Naive thymus-derived CD4-positive, alpha-beta T cell (primary cell): Measurements from ENCODE around the gene MSH2. TPM values are rescaled to one million over a fixed set of nuclear protein-coding genes. Genes with fewer than 3 reads are reported as not detected.
"Not testable (repeated sequence)": the region's sequence is repeated elsewhere in the genome, so short reads cannot be mapped to it uniquely, and the experiment has no call there.

Experiments used
- ATAC-seq: fragments of 150-1000 bp; cut with Tn5 transposase; 2 replicates; pipeline ENCODE4 v1.10.0; 2021; ENCODE audit warnings: mild to moderate bottlenecking, moderate library complexity
- CTCF ChIA-PET: fragments of 350-600 bp; sonication (Branson Sonifier 250); formaldehyde crosslinking; loops from one replicate; lab custom pipeline; 2021; ENCODE audit warnings: antibody characterized with exemption; lab: Charles Lee
- POLR2A ChIA-PET: fragments of 350-600 bp; sonication (Branson Sonifier 250); formaldehyde crosslinking; loops from one replicate; lab custom pipeline; 2021; ENCODE audit warnings: antibody characterized with exemption, inconsistent platforms; lab: Charles Lee
- DNase-seq, 9 donors: peaks; one replicate each; pipeline versions ENCODE4 v3.0.0 to v3.0.0-alpha.2; 2020 to 2022; ENCODE audit warnings: mixed read lengths in 1 of 9
- H3K27ac ChIP-seq: one replicate; pipeline ENCODE4 v1.7.0; 2013; ENCODE audit warnings: mild to moderate bottlenecking, low read depth, low read length, moderate library complexity
- H3K27me3 ChIP-seq, 2 donors: one replicate each; pipeline ENCODE4 v1.7.0; 2013; ENCODE audit warnings: low read length in 2 of 2, mild to moderate bottlenecking in 2 of 2, moderate library complexity in 2 of 2; ENCODE audit not compliant: control insufficient read depth in 2 of 2, insufficient read depth in 2 of 2
- H3K36me3 ChIP-seq, 3 experiments: 1 replicate in 2 of 3; 2 replicates in 1 of 3; pipeline ENCODE4 v1.7.0; 2013; ENCODE audit warnings: low read length in 3 of 3, mild to moderate bottlenecking in 3 of 3, moderate library complexity in 1 of 3; ENCODE audit not compliant: insufficient read depth in 3 of 3, control insufficient read depth in 2 of 3
- H3K4me1 ChIP-seq, 2 donors: one replicate each; pipeline ENCODE4 v1.7.0; 2013; ENCODE audit warnings: low read length in 2 of 2, mild to moderate bottlenecking in 2 of 2, moderate library complexity in 1 of 2; ENCODE audit not compliant: control insufficient read depth in 2 of 2, insufficient read depth in 2 of 2
- H3K4me3 ChIP-seq: 2 replicates; pipeline ENCODE4 v1.7.0; 2013; ENCODE audit warnings: mild to moderate bottlenecking, low read length
- H3K9me3 ChIP-seq, 3 experiments: 1 replicate in 2 of 3; 2 replicates in 1 of 3; pipeline ENCODE4 v1.7.0; 2013; ENCODE audit warnings: low read length in 3 of 3; ENCODE audit not compliant: control insufficient read depth in 2 of 3
- H3K27ac Mint-ChIP-seq, 9 donors: one replicate each; pipeline ENCODE4 v1.8.0; 2020 to 2022; ENCODE audit warnings: mixed read lengths in 9 of 9, mild to moderate bottlenecking in 8 of 9, moderate library complexity in 5 of 9, inconsistent platforms in 2 of 9
- H3K27me3 Mint-ChIP-seq, 5 donors: one replicate each; pipeline ENCODE4 v1.8.0; 2021 to 2022; ENCODE audit warnings: mixed read lengths in 5 of 5, mild to moderate bottlenecking in 1 of 5
- H3K36me3 Mint-ChIP-seq, 5 donors: one replicate each; pipeline ENCODE4 v1.8.0; 2020 to 2022; ENCODE audit warnings: mixed read lengths in 5 of 5, mild to moderate bottlenecking in 3 of 5, inconsistent platforms in 1 of 5
- H3K4me1 Mint-ChIP-seq, 7 donors: one replicate each; pipeline ENCODE4 v1.8.0; 2020 to 2022; ENCODE audit warnings: mixed read lengths in 7 of 7, mild to moderate bottlenecking in 3 of 7, inconsistent platforms in 1 of 7
- H3K4me3 Mint-ChIP-seq, 10 donors: one replicate each; pipeline ENCODE4 v1.8.0; 2020 to 2022; ENCODE audit warnings: mild to moderate bottlenecking in 10 of 10, mixed read lengths in 10 of 10, moderate library complexity in 6 of 10, inconsistent platforms in 2 of 10
- H3K9me3 Mint-ChIP-seq, 11 donors: one replicate each; pipeline ENCODE4 v1.8.0; 2020 to 2022; ENCODE audit warnings: mixed read lengths in 11 of 11, mild to moderate bottlenecking in 4 of 11, inconsistent platforms in 1 of 11, moderate library complexity in 1 of 11
- intact Hi-C, 2 donors: fragments of 100-400 bp; cut with micrococcal nuclease; formaldehyde crosslinking; loops; one replicate each; pipeline ENCODE4 v1.15.1; 2023
- polyA plus RNA-seq, 2 donors: library from polyadenylated mRNA; unstranded; fragments of 300-500 nt; fragmentation: Illumina TruSeq; gene quantifications; one replicate each; pipeline ENCODE4 v1.2.3, GENCODE V29; 2021
- total RNA-seq, 6 experiments: library from RNA in 5 of 6; stranded (reverse) in 5 of 6; gene quantifications; 1 replicate in 5 of 6; 2 replicates in 1 of 6; pipeline ENCODE4 v1.2.3 and lab custom pipeline; 2021 to 2026

Gene MSH2
- total and polyA plus RNA-seq, 7 experiments from 2014 or later: 12.2 to 46.8 (median 39.1) TPM

DNA sequence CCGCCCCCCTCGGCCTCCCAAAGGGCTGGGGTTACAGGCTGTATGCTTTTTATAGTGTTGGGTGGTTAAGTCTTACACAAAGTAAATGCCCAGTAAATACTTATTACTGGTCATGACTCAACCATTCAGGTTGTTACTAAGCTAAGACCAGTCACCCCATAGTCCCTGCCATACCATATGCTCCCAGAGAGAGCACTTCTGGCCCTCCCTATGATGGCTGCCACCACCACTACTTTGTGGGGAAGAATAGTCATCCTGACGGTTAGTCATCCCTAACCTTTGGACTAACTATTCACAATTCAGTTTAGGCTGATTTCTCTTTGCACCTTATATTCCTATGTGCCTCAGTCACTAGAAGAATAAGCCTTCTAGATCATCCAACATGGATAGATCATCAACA is 42.0 kb upstream of the MSH2 start:
- CTCF ChIA-PET: no interaction called here
- POLR2A ChIA-PET: no interaction called here
- intact Hi-C loops: no loop called here

DNA sequence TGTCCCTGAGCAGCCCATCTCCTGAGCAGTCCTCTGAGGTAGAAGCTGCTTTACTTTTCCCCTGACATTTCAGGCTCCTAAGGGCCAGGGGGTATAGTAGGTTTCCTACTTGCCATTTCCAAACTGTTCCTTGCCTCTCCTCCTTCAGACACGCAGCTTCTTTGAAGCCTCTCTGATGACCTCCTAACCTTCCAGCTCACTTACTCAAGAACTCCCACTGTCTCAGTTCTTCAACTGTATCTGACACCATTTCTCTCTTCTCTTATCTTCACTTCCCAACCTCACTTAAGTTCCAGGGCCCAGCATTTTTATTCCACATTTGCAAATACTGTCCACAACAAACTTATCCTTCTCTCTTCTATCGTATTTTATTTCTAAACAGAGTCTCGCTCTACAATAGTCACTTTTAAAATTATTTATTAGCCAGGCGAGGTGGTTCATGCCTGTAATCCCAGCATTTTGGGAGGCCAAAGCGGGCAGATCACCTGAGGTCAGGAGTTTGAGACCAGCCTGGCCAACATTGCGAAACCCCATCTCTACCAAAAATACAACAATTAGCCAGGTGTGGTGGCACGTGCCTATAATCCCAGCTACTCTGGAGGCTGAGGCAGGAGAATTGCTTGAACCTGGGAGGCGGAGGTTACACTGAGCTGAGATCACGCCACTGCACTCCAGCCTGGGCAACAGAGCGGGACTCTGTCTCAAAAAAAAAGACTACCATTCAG is 41.3 kb upstream of the MSH2 start:
- H3K9me3 Mint-ChIP-seq, H3K27me3 Mint-ChIP-seq: not testable (repeated sequence)

More for the DNA sequence above, 42.0 kb upstream of the MSH2 start:
- Mint-ChIP-seq H3K9me3 (no peaks in the 10 kb centered on the region), H3K27me3 (peaks cover 0 to 9% (median 4%) of the 10 kb centered on the region in 5 donors), H3K27ac (no peak overlapping the region), H3K4me1 (no peaks in the 10 kb centered on the region), H3K4me3 (no peak overlapping the region), H3K36me3 (peaks cover 0 to 6% (median 0%) of the 10 kb centered on the region in 5 donors)
- DNase-seq: no peak
- Histone ChIP-seq H3K27ac (no peak overlapping the region), H3K4me3 (no peak overlapping the region), H3K27me3 (no peaks in the 10 kb centered on the region), H3K36me3 (no peaks in the 10 kb centered on the region), H3K4me1 (no peaks in the 10 kb centered on the region), H3K9me3 (no peaks in the 10 kb centered on the region)
- no peak for ATAC-seq

GRCh38 chr2:47373747-47374146 is 29.2 kb upstream of the MSH2 start:
- H3K36me3 ChIP-seq: no peaks in the 10 kb centered on the region
- H3K27me3 ChIP-seq: peaks cover 0 to 4% of the 10 kb centered on the region in 2 donors
- no peak overlapping the region for H3K4me3 ChIP-seq
- H3K27ac Mint-ChIP-seq: no peak overlapping the region
- no peaks in the 10 kb centered on the region for H3K36me3 Mint-ChIP-seq
- H3K27ac ChIP-seq: no peak overlapping the region
- peaks cover 6 to 33% (median 15%) of the 10 kb centered on the region in 5 donors for H3K27me3 Mint-ChIP-seq
- intact Hi-C loops: no loop called here
- no peak overlapping the region for H3K4me3 Mint-ChIP-seq
- ATAC-seq (no peak), DNase-seq (no peak)
- H3K4me1 ChIP-seq: no peaks in the 10 kb centered on the region
- H3K9me3 ChIP-seq: no peaks in the 10 kb centered on the region
- ChIA-PET POLR2A (no interaction called here), CTCF (no interaction called here)
- peaks cover 0 to 6% (median 0%) of the 10 kb centered on the region in 7 donors for H3K4me1 Mint-ChIP-seq
- H3K9me3 Mint-ChIP-seq: no peaks in the 10 kb centered on the region

More for the DNA sequence above, 41.3 kb upstream of the MSH2 start:
- intact Hi-C loops, H3K4me3 ChIP-seq, H3K9me3 ChIP-seq, H3K27ac ChIP-seq, DNase-seq, POLR2A ChIA-PET, H3K27ac Mint-ChIP-seq, CTCF ChIA-PET, H3K36me3 ChIP-seq, H3K4me1 ChIP-seq, H3K4me1 Mint-ChIP-seq, H3K4me3 Mint-ChIP-seq, H3K27me3 ChIP-seq, H3K36me3 Mint-ChIP-seq, ATAC-seq: not testable (repeated sequence)

- Mint-ChIP-seq H3K4me3 (no peak overlapping the region), H3K9me3 (no peaks in the 10 kb centered on the region), H3K4me1 (peaks cover 0 to 5% (median 0%) of the 10 kb centered on the region in 7 donors), H3K27me3 (peaks cover 4 to 36% (median 15%) of the 10 kb centered on the region in 5 donors), H3K36me3 (no peaks in the 10 kb centered on the region), H3K27ac (no peak overlapping the region)
- ChIA-PET POLR2A (interaction anchor here (0.5 kb wide), 1 partner anchor 72 kb away, joined by 3 read pairs; no protein-coding TSS in a partner anchor), CTCF (interaction anchor here (0.7 kb wide), 1 partner anchor 383 kb away, joined by 3 read pairs; no protein-coding TSS in a partner anchor)
- H3K27me3 ChIP-seq: no peaks in the 10 kb centered on the region
- H3K4me3 ChIP-seq: no peak overlapping the region
- H3K36me3 ChIP-seq: no peaks in the 10 kb centered on the region
- H3K9me3 ChIP-seq: no peaks in the 10 kb centered on the region
- H3K4me1 ChIP-seq: no peaks in the 10 kb centered on the region
- ATAC-seq (no peak), DNase-seq (no peak)
- no peak overlapping the region for H3K27ac ChIP-seq
- intact Hi-C loops: no loop called here
Observed at GRCh38 chr2:47375307-47375706, 27.6 kb upstream of the MSH2 start.

- no peak overlapping the region for H3K27ac ChIP-seq
- H3K9me3 ChIP-seq: no peaks in the 10 kb centered on the region
- ChIA-PET CTCF (no interaction called here), POLR2A (interaction anchor here (0.7 kb wide), 1 partner anchor 1029 kb away, joined by 3 read pairs; no protein-coding TSS in a partner anchor)
- no peaks in the 10 kb centered on the region for H3K4me1 ChIP-seq
- no peaks in the 10 kb centered on the region for H3K27me3 ChIP-seq
- H3K9me3 Mint-ChIP-seq: no peaks in the 10 kb centered on the region
- no peak overlapping the region for H3K27ac Mint-ChIP-seq
- no peak overlapping the region for H3K4me3 Mint-ChIP-seq
- no peaks in the 10 kb centered on the region for H3K4me1 Mint-ChIP-seq
- no peak for ATAC-seq
- H3K4me3 ChIP-seq: no peak overlapping the region
- no peaks in the 10 kb centered on the region for H3K36me3 ChIP-seq
- H3K36me3 Mint-ChIP-seq: no peaks in the 10 kb centered on the region
- intact Hi-C loops: no loop called here
- no peak for DNase-seq
- H3K27me3 Mint-ChIP-seq: peaks cover 0 to 16% (median 6%) of the 10 kb centered on the region in 5 donors
Observed at GRCh38 chr2:47379384-47379783, 23.6 kb upstream of the MSH2 start.

- no peak for DNase-seq
- no peak overlapping the region for H3K27ac ChIP-seq
- POLR2A ChIA-PET: no interaction called here
- H3K27ac Mint-ChIP-seq: no peak overlapping the region
- no peak for ATAC-seq
- CTCF ChIA-PET: no interaction called here
- no peaks in the 10 kb centered on the region for H3K27me3 ChIP-seq
- no peaks in the 10 kb centered on the region for H3K36me3 ChIP-seq
- H3K4me3 ChIP-seq: no peak overlapping the region
- H3K36me3 Mint-ChIP-seq: no peaks in the 10 kb centered on the region
- no peaks in the 10 kb centered on the region for H3K4me1 ChIP-seq
- no peaks in the 10 kb centered on the region for H3K9me3 Mint-ChIP-seq
- H3K9me3 ChIP-seq: no peaks in the 10 kb centered on the region
- H3K4me3 Mint-ChIP-seq: no peak overlapping the region
- intact Hi-C loops: no loop called here
- peaks cover 0 to 15% (median 3%) of the 10 kb centered on the region in 5 donors for H3K27me3 Mint-ChIP-seq
- H3K4me1 Mint-ChIP-seq: no peaks in the 10 kb centered on the region
Observed at GRCh38 chr2:47381408-47381807, 21.5 kb upstream of the MSH2 start.

DNA sequence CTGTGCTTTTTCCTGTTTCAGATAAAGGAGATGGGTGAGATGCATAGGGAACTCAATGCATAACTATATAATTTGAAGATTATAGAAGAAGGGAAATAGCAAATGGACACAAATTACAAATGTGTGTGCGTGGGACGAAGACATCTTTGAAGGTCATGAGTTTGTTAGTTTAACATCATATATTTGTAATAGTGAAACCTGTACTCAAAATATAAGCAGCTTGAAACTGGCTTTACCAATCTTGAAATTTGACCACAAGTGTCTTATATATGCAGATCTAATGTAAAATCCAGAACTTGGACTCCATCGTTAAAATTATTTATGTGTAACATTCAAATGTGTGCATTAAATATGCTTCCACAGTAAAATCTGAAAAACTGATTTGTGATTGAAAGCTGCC is 16.4 kb upstream of the MSH2 start:
- no peak for DNase-seq
- H3K4me1 Mint-ChIP-seq: peaks cover 0 to 4% (median 0%) of the 10 kb centered on the region in 7 donors
- intact Hi-C loops: loop anchor here in 1 of 2 donors (5.0 kb wide), 1 partner anchor 381 kb away; no protein-coding TSS in a partner anchor
- no peak overlapping the region for H3K4me3 Mint-ChIP-seq
- H3K27ac ChIP-seq: no peak overlapping the region
- no peaks in the 10 kb centered on the region for H3K9me3 Mint-ChIP-seq
- no peak overlapping the region for H3K27ac Mint-ChIP-seq
- H3K9me3 ChIP-seq: no peaks in the 10 kb centered on the region
- no peaks in the 10 kb centered on the region for H3K27me3 ChIP-seq
- H3K36me3 ChIP-seq: no peaks in the 10 kb centered on the region
- H3K27me3 Mint-ChIP-seq: peaks cover 0 to 20% (median 0%) of the 10 kb centered on the region in 5 donors
- POLR2A ChIA-PET: no interaction called here
- no peak overlapping the region for H3K4me3 ChIP-seq
- CTCF ChIA-PET: interaction anchor here (0.7 kb wide), 1 partner anchor 80 kb away, joined by 3 read pairs; no protein-coding TSS in a partner anchor
- no peaks in the 10 kb centered on the region for H3K36me3 Mint-ChIP-seq
- H3K4me1 ChIP-seq: no peaks in the 10 kb centered on the region
- ATAC-seq: no peak
